ENCODE results near the gene YKT6.

Gene YKT6

DNA sequence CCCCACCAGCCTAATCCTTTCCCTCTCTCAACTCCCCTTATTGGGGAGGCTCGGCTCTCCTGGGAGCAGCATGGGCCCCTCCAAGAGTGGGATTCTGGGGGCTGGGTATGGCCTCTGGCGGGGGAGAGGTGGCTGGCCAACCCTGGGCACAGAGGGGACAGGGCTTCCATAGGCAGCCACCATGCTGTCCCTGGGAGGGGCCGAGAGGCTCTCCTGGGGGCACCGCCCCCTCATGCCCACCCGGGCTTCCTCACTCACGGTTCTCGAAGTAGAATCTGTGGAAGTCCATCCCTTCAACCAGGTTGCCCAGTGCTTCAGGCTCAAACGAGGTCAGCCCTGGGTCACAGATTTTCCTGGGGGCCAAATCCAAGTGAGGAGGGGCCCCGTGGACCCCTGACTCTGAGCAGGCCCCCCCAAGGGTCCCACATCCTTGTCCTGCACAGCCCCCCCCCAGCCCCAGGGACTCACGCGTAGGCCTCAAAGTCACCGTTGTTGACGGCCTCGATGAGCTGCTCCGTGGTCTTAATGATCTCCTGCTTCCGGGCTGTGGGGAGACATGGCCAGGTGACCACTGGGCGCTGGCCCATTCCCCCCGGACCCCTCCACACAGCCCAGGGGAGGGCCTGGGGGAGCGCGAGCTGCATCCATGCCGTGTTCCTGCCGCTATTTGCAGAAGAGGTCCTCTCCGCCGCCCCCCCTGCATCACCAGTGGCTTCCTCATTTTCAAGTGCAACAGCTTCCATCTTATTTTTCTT, 19.8 kb downstream of the YKT6 start:
- TF ChIP-seq CTCF (IDR thresholded peaks at IDR 0.05; ENCODE audit: extremely low read depth, missing control alignments), result no peak
- no peak for DNase-seq (ENCODE audit: low spot score)

GRCh38 chr7:44221231-44221791, 20.5 kb downstream of the YKT6 start:
- no peak for DNase-seq (ENCODE audit: low spot score)

DNA sequence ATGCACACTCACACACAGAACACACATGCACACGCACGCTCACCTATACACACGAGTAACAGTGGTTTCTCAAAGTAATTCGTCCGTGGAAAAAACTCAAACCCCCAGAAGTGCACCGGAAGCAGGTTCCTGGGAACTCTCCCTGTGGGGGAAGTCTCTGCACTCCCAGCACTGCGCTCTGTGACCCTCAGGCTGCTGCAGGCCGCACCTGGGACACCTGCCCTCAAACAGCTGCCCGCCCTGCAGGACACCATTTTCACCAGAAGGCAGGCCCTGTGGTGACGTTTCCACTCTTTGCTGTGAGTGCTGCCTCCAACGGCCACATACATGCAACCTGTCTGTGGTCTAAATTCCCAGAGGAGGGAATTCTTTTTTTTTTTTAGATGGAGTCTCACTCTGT, 21.3 kb downstream of the YKT6 start:
- no peak for TF ChIP-seq CTCF (IDR thresholded peaks at IDR 0.05; ENCODE audit: extremely low read depth, missing control alignments)
- no peak for DNase-seq (ENCODE audit: low spot score)

More at GRCh38 chr7:44221231-44221791, 20.5 kb downstream of the YKT6 start:
- no peak for TF ChIP-seq CTCF (IDR thresholded peaks at IDR 0.05; ENCODE audit: extremely low read depth, missing control alignments)

- TF ChIP-seq CTCF (IDR thresholded peaks at IDR 0.05; ENCODE audit: extremely low read depth, missing control alignments), result no peak
- DNase-seq (ENCODE audit: low spot score), result no peak
Measured at GRCh38 chr7:44222776-44223261, 22.0 kb downstream of the YKT6 start.

DNA sequence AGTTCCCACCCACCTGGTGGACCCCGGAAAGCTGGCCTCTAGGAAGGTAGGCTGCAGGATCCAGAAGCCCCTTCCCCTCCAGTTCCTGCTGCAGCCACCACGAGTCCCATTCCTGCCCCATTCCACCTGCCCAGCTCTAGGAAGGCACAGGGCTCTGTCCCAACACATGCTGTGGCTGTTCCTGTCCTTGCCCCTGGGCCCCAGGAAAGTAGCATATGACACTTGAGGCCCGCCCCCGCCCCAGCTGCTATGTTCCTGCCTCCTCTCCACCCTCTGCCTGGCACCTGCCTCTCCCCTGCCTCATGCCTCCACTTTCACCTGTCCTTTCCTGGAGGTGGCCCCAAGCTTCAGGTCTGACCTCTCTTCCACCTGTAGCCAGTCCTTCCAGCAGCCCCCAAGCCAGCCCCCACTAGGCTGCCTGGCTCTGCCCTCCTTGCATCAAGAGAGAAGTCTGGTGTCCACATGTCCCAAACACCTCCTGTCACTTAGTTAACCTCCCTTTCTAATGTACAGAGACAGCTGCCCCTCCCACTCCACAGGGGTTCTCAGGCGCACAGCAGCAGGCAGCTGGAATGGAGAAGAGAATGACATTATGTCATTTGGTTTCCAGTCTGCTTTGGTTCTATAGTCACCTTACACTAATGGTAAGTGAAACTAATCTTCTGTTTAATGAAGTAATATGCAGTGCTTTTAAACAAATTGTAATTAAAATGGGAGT, 22.7 kb downstream of the YKT6 start:
- DNase-seq (ENCODE audit: low spot score), result no peak
- no peak for TF ChIP-seq CTCF (IDR thresholded peaks at IDR 0.05; ENCODE audit: extremely low read depth, missing control alignments)

- no peak for TF ChIP-seq CTCF (IDR thresholded peaks at IDR 0.05; ENCODE audit: extremely low read depth, missing control alignments)
- no peak for DNase-seq (ENCODE audit: low spot score)
Measured at GRCh38 chr7:44224080-44224973, 23.5 kb downstream of the YKT6 start.

Data from GM20000 (cell line).